Esophagus mucosa (tissue), 1 donor: ENCODE measurements around the gene GOLIM4. TPM values are rescaled to one million over a fixed set of nuclear protein-coding genes. Genes with fewer than 3 reads are reported as not detected.
"Not testable (repeated sequence)": the region's sequence is repeated elsewhere in the genome, so short reads cannot be mapped to it uniquely, and the experiment has no call there.

ENCODE experiments used
- ATAC-seq: fragments of 200-7000 bp; cut with Tn5 transposase; one replicate; pipeline ENCODE4 v1.9.1; 2020
- total RNA-seq: library from RNA; stranded (reverse); gene quantifications from one replicate; pipeline ENCODE4 v1.2.4, GENCODE V29; 2023
- donor health status: DM: yes; HTN: yes; CAD: no.

GOLIM4 gene
- total RNA-seq, 1 donor from 2014 or later: 8.6 TPM

- no peak for ATAC-seq
Measured at GRCh38 chr3:168047936-168048335, 47.8 kb downstream of the GOLIM4 start.

GRCh38 chr3:168047190-168047795 is 48.4 kb downstream of the GOLIM4 start:
- peak; percentile 94 for ATAC-seq

- ATAC-seq: no peak
Measured at GRCh38 chr3:168044049-168044448, 51.7 kb downstream of the GOLIM4 start.

- ATAC-seq: peak; percentile 57
Measured at GRCh38 chr3:168040607-168041208, 55.0 kb downstream of the GOLIM4 start.

- no peak for ATAC-seq
Measured at GRCh38 chr3:168037020-168037419, 58.7 kb downstream of the GOLIM4 start.

- no peak for ATAC-seq
Measured at GRCh38 chr3:168036619-168037018, 59.1 kb downstream of the GOLIM4 start.

GRCh38 chr3:168034152-168034928 is 61.4 kb downstream of the GOLIM4 start:
- ATAC-seq: no peak

GRCh38 chr3:168030577-168030976 is 65.1 kb downstream of the GOLIM4 start:
- no peak for ATAC-seq

GRCh38 chr3:168029705-168030104 is 66.0 kb downstream of the GOLIM4 start:
- no peak for ATAC-seq

- no peak for ATAC-seq
Measured at GRCh38 chr3:168028086-168028485, 67.6 kb downstream of the GOLIM4 start.

GRCh38 chr3:168026764-168027163 is 69.0 kb downstream of the GOLIM4 start:
- ATAC-seq: no peak

GRCh38 chr3:168025076-168025475 is 70.6 kb downstream of the GOLIM4 start:
- ATAC-seq: no peak

- ATAC-seq: peak; percentile 11
Measured at GRCh38 chr3:168024537-168024941, 71.2 kb downstream of the GOLIM4 start.

GRCh38 chr3:168021737-168022450 is 73.8 kb downstream of the GOLIM4 start:
- no peak for ATAC-seq

GRCh38 chr3:168011280-168011679 is 84.4 kb downstream of the GOLIM4 start:
- ATAC-seq: not testable (repeated sequence)

- no peak for ATAC-seq
Measured at GRCh38 chr3:168006584-168006983, 89.1 kb downstream of the GOLIM4 start.

GRCh38 chr3:168003911-168004310 is 91.8 kb downstream of the GOLIM4 start:
- no peak for ATAC-seq

- peak; percentile 66 for ATAC-seq
Measured at GRCh38 chr3:168002786-168003368, 92.8 kb downstream of the GOLIM4 start.

- no peak for ATAC-seq
Measured at GRCh38 chr3:168001244-168001643, 94.5 kb downstream of the GOLIM4 start.

GRCh38 chr3:167998253-167998652 is 97.5 kb downstream of the GOLIM4 start:
- no peak for ATAC-seq

- no peak for ATAC-seq
Measured at GRCh38 chr3:167996514-167996913, 99.2 kb downstream of the GOLIM4 start.

GRCh38 chr3:167992381-167992780 is 103.3 kb downstream of the GOLIM4 start:
- no peak for ATAC-seq

GRCh38 chr3:167991213-167991612 is 104.5 kb downstream of the GOLIM4 start:
- no peak for ATAC-seq
